SK-N-SH (cell line): ENCODE results near the gene PTCH2.
"Not testable (repeated sequence)": the region's sequence is repeated elsewhere in the genome, so short reads cannot be mapped to it uniquely, and the experiment has no call there.

Experiments
- CTCF ChIP-seq: fragments of 200-600 bp; sonication (generic); IDR thresholded peaks from 2 replicates; pipeline ENCODE4 v1.6.1; 2017; ENCODE audit warnings: antibody characterized with exemption, mild to moderate bottlenecking, moderate library complexity
- ELF1 ChIP-seq: IDR thresholded peaks from 2 replicates; pipeline ENCODE4 v1.4.0; 2012
- RAD21 ChIP-seq: IDR thresholded peaks from 2 replicates; pipeline ENCODE4 v1.6.1; 2012; ENCODE audit warnings: mild to moderate bottlenecking, low read length

- not testable (repeated sequence) for TF ChIP-seq CTCF, RAD21, ELF1
Observed at GRCh38 chr1:44838294-44838693, 4.8 kb downstream of the PTCH2 start.
